ENCODE measurements around the gene ZBED5. TPM values are rescaled to one million over a fixed set of nuclear protein-coding genes. Genes with fewer than 3 reads are reported as not detected.
"Not testable (repeated sequence)": the region's sequence is repeated elsewhere in the genome, so short reads cannot be mapped to it uniquely, and the experiment has no call there.

The ZBED5 gene
- total and polyA plus RNA-seq, 9 donors = 27.8 to 69.4 (median 49.1) TPM

DNA sequence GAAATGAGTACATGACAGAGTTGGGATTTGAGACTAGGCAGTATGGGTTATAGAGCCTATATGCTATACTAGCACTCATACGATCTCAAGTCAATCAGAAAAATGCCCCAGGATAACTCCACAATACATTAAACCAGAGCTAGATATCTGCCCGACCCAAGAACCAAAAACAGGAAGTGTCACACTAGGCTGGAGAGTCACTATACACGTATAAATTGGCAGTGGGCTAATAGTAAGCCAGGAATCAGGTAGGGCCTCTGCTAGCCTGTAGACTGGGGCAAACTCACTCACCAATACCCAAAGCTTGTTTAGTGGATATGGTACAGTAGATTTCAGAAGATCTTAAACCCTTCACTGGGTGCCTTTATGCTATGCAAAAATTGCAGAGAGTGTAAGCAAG is 33.0 kb downstream of the ZBED5 start:
- H3K4me1 ChIP-seq (ENCODE audit: insufficient read depth) = no peaks in the 10 kb centered on the region
- H3K9me3 ChIP-seq = no peaks in the 10 kb centered on the region
- no peak for DNase-seq
- 77 to 93% (median 78%) methylated on average over 3 of the region's 3 CpGs for WGBS, 3 donors
- no peak overlapping the region for H3K27ac ChIP-seq
- no peaks in the 10 kb centered on the region for H3K36me3 ChIP-seq
- intact Hi-C loops (cut with DNase I) = no loop called here
- TF ChIP-seq POLR2A (IDR thresholded peaks at IDR 0.05) (no peak), EP300 (IDR thresholded peaks at IDR 0.05) (no peak)
- TF ChIP-seq, protein P1, sequence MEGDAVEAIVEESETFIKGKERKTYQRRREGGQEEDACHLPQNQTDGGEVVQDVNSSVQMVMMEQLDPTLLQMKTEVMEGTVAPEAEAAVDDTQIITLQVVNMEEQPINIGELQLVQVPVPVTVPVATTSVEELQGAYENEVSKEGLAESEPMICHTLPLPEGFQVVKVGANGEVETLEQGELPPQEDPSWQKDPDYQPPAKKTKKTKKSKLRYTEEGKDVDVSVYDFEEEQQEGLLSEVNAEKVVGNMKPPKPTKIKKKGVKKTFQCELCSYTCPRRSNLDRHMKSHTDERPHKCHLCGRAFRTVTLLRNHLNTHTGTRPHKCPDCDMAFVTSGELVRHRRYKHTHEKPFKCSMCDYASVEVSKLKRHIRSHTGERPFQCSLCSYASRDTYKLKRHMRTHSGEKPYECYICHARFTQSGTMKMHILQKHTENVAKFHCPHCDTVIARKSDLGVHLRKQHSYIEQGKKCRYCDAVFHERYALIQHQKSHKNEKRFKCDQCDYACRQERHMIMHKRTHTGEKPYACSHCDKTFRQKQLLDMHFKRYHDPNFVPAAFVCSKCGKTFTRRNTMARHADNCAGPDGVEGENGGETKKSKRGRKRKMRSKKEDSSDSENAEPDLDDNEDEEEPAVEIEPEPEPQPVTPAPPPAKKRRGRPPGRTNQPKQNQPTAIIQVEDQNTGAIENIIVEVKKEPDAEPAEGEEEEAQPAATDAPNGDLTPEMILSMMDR (IDR thresholded peaks at IDR 0.05) = no peak
- H3K27me3 ChIP-seq = no peaks in the 10 kb centered on the region
- no peak overlapping the region for H3K4me3 ChIP-seq

DNA sequence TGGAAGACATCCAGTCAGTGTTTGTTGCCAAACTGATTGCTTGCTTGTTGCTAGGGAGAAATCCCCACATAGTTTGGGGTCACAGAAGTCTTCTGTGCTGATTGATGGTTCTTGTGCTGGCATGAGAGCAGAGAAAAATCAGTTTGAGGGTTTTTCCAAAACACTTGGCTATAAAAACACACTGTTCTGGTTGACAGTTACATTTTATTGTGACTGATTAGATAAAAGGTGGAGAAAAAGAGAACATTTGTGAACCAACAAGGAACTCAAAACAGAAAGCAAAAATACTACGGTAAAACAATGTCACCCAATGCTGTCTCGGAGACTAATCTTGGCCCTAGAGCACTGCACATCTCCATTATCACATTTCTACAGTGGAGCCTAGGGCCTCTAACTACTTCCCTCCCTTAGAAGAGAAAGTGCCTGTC is 34.7 kb downstream of the ZBED5 start:
- 18 to 42% (median 35%) methylated on average over 2 of the region's 2 CpGs for WGBS, 3 donors
- intact Hi-C loops (cut with DNase I) = no loop called here
- H3K36me3 ChIP-seq = no peaks in the 10 kb centered on the region
- H3K4me3 ChIP-seq = no peak overlapping the region
- DNase-seq = no peak
- no peaks in the 10 kb centered on the region for H3K27me3 ChIP-seq
- TF ChIP-seq, protein P1 (IDR thresholded peaks at IDR 0.05) = no peak
- TF ChIP-seq POLR2A (IDR thresholded peaks at IDR 0.05) = no peak
- no peaks in the 10 kb centered on the region for H3K4me1 ChIP-seq (ENCODE audit: insufficient read depth)
- no peaks in the 10 kb centered on the region for H3K9me3 ChIP-seq
- no peak overlapping the region for H3K27ac ChIP-seq

DNA sequence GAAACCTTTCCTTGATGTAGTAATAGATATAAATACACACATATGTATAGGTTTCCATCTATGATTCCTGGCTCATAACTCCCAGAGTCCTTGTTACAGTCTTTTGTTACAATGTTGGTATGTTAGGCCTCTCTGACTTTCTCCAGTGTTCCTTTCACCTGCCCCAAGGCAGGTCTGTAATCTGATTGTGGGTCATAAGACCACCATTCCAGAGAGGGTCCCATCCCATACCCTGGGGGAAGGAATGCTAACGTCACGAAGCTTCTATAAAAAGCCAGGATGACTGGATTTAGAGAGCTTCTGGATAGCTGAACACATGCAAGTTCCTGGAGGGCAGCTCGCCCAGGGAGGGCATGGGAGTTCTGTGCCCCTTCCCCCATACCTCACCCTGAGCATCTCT is 35.4 kb downstream of the ZBED5 start:
- 92 to 93% (median 92%) methylated on average over 3 of the region's 3 CpGs for WGBS, 3 donors
- H3K4me1 ChIP-seq (ENCODE audit: insufficient read depth); DNase-seq; H3K27me3 ChIP-seq; H3K9me3 ChIP-seq; H3K27ac ChIP-seq; intact Hi-C loops (cut with DNase I); H3K36me3 ChIP-seq; H3K4me3 ChIP-seq: not testable (repeated sequence)

DNA sequence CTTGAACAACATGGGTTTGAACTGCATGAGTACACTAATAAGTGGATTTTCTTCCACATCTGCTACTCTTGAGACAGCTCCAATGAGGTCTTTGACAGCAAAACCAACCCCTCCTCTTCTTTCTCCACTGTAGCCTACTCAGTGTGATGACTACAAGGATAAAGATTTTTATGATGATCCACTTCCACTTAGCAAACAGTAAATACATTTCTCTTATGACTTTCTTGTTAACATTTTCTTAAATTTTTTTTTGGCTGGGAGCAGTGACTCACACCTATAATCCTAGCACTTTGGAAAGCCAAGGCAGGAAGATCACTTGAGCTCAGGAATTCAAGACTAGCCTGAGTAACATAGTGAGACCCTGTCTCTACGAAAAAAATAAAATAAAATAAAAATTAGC is 39.3 kb downstream of the ZBED5 start:
- TF ChIP-seq POLR2A (IDR thresholded peaks at IDR 0.05) (no peak), EP300 (IDR thresholded peaks at IDR 0.05) (no peak)
- TF ChIP-seq, protein P1 (IDR thresholded peaks at IDR 0.05) = no peak
- intact Hi-C loops (cut with DNase I) = no loop called here
- Histone ChIP-seq H3K27ac (no peak overlapping the region), H3K4me1 (ENCODE audit: insufficient read depth) (no peaks in the 10 kb centered on the region), H3K36me3 (no peaks in the 10 kb centered on the region), H3K9me3 (no peaks in the 10 kb centered on the region), H3K4me3 (no peak overlapping the region), H3K27me3 (no peaks in the 10 kb centered on the region)
- no peak for DNase-seq
- WGBS, 3 donors = 75 to 93% (median 86%) methylated on average over 1 of the region's 1 CpG

DNA sequence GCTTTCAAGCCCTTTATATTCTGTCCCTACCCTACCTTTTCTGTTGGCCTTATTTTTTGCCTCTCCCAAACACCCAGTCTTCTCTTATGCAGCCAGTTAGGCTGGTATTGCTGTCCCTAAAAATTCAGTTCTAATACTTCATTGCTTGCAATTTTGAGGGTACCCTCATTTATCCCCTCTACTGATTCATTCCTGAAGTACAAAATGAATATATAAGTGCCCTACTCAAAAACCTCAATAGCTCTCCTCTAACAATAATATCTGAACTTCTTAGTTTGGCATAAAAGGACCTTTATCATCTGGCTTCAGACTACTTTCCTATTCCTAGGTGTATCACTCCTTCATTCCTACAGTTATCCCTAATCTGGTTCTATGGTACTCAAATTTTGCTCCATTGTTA is 43.9 kb downstream of the ZBED5 start:
- no peak overlapping the region for H3K4me3 ChIP-seq
- no peak overlapping the region for H3K27ac ChIP-seq
- intact Hi-C loops (cut with DNase I) = no loop called here
- DNase-seq = no peak
- no peaks in the 10 kb centered on the region for H3K36me3 ChIP-seq
- H3K27me3 ChIP-seq = no peaks in the 10 kb centered on the region
- H3K4me1 ChIP-seq (ENCODE audit: insufficient read depth) = no peaks in the 10 kb centered on the region
- H3K9me3 ChIP-seq = no peaks in the 10 kb centered on the region
- TF ChIP-seq POLR2A (IDR thresholded peaks at IDR 0.05) (no peak), EP300 (IDR thresholded peaks at IDR 0.05) (no peak)
- TF ChIP-seq, protein P1 (IDR thresholded peaks at IDR 0.05) = no peak

All from ovary (tissue), 9 donors.